GM21825 (cell line): ENCODE measurements around the gene RPS10.
"Not testable (repeated sequence)": the region's sequence is repeated elsewhere in the genome, so short reads cannot be mapped to it uniquely, and the experiment has no call there.

Source experiments
- ATAC-seq: cut with Tn5 transposase; IDR thresholded peaks from one replicate; pipeline ENCODE4 v1.9.1; 2021; ENCODE audit warnings: mild to moderate bottlenecking, moderate library complexity; ENCODE audit not compliant: unreplicated experiment

RPS10 gene

DNA sequence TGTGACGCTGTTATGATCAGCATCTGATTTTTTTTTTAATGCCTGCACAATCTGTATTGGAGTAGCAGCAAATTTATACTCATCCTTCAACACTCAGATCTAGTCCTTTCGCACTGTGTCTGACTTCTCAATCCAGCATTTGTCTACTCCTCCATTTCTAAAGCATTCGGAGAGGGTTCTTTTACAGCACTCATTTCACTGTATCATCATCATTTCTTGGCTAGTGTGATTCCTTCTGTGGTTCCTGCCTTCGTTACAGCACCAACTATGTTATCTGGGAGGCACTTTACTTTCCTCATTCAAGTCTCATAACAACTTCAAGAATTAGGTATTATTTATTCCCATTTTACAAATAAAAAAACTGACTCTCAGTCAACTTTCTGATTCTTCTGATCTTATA is 51.4 kb downstream of the RPS10 start:
- no peak for ATAC-seq

DNA sequence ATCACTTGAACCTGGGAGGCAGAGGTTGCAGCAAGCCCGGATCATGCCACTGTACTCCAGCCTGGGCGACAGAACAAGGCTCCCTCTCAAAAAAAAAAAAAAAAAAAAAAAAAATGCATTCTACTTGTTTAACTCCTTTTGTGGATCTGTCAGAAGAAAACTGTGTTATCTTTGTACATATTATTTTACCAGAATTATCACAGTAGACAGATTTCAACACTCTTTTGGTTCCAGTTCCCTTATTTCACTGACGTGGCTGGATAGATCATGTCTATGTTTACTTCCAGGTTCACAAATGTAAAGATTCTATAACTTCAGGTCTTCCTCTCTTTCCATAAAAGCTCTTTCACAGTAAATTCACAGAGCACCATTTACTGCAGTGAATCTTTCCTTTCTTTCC is 51.8 kb downstream of the RPS10 start:
- ATAC-seq, result no peak

DNA sequence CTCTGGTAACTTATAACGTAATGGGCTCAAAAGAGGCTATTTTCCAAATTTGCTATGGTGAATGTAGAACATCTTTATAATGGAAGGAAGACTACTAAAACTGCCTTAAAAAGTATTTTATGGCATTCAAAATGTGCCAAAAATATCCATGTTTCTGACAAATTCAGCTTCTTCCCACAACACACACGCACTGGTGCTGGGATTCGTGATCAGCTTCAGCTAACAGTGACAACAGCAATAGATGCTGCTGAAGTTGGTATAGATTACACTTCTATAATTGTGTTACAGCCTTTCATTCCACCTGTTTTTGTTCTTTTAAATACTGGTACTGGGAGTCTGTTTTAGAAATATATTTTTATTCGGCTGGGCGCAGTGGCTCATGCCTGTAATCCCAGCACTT is 52.4 kb downstream of the RPS10 start:
- ATAC-seq, result no peak

DNA sequence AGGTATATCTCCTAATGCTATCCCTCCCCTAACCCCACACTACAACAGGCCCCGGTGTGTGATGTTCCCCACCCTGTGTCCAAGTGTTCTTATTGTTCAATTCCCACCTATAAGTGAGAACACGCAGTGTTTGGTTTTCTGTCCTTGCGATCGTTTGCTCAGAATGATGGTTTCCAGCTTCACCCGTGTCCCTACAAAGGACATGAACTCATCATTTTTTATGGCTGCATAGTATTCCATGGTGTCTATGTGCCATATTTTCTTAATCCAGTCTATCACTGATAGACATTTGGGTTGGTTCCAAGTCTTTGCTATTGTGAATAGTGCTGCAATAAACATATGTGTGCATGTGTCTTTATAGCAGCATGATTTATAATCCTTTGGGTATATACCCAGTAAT is 54.0 kb downstream of the RPS10 start:
- ATAC-seq, result not testable (repeated sequence)

DNA sequence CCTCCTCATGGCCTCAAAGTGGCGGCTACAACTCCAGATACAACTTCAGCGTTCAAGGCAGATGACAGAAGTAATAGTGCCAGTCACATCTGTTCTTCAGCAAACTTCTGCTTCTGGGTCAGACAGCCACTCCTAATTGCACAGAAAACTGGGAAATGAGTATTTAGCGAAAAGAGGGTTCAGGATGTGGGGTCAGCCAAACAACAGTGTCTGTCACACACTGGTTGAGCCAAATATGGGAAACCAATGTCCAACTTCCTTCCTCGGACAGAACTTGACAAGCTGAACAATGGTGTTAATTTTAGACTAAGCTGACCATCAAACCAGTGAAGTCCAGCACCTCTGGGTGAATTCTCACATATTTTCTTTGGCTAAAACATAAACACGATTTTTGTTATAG is 55.5 kb downstream of the RPS10 start:
- ATAC-seq, result no peak

DNA sequence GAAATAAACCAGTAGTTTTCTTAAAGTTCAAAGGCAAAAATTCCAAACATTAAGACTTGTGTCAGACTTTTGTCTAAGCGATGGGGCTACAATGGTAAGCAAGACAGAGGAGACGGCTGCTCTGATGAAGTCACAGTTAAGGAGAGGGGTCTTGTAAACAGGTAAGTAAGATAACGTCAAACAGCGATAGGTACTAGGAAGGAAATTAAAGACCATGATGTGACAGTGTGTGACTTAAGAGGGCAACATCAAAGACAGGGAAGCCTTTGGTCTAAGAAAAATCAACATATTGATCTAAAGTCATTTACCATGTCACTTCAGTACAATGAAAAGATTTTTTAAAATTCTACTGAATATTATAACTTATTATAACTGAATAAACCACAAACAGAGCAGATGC is 56.5 kb downstream of the RPS10 start:
- no peak for ATAC-seq
